Measurements from ENCODE around the gene NTN3.
"Not testable (repeated sequence)": the region's sequence is repeated elsewhere in the genome, so short reads cannot be mapped to it uniquely, and the experiment has no call there.

NTN3 gene

DNA sequence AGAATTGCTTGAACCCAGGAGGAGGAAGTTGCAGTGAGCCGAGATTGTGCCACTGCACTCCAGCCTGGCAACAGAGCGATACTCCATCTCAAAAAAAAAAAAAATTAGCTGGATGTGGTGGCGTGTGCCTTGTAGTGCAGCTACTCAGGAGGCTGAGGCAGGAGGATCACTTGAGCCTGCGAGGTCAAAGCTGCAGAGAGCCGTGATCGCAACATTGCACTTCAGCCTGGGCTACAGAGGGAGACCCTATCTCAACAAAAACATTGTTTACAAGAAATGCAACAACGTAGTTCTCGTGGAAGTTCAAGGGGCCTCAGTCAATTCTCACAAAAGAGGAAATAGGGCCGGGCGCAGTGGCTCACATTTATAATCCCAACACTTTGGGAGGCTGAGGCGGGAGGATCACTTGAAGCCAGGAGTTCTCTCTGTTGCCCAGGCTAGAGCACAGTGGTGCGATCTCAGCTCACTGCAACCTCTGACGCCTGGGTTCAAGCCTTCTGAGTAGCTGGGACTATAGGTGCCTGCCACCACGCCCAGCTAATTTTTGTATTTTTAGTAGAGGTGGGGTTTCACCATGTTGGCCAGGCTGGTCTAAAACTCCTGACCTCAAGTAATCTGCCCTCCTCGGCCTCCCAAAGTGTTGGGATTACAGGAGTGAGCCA lies 29.8 kb upstream of the NTN3 start:
- not testable (repeated sequence) for DNase-seq

DNA sequence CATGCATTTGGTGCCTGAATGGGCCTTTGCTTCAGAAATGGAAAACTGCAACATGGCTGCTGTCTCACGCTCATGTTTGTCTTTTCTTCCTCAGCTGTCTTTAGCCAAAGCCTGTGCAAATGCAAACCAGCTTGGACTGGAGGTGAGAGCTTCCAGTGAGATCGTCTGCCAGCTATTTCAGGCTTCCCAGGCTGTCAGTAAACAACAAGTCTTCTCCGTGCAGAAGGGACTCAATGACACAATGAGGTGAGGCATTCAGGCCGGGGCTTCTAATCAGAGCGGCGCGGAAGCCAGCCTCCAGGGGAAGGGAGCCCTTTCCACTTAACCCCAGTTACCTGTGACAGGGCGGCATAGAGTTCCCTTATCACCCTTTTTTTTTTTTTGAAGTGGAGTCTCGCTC lies 27.5 kb upstream of the NTN3 start:
- no peak for DNase-seq

DNA sequence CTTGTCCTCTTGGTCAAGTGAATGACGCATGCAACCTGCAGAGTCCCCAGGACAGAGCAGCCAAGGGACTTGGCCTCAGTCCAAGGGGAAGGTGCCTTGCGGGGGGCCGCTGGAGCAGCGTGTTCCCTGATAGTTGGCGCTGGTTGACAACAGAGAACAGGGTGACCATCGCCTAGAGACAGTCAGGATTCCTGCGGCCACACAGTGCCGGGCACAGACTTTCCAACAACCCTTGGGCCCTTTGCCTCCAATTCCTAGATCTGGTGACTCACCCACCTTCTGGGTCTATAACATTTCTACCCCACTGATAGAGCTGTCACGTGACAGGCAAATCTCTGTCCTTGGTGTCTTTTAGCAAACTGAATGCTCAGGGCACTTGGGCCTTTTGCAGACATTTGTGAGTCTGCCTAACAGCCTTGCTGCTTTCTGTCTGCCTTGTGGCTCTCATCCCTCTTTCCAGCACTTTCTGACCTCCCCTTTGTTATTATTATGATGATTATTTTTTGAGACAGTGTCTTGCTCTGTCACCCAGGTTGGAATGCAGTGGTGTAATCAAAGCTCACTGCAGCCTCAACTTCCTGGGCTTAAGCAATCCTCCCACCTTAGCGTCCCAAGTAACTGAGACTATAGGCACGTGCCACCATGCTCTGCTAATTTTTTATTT lies 23.0 kb upstream of the NTN3 start:
- no peak for DNase-seq

DNA sequence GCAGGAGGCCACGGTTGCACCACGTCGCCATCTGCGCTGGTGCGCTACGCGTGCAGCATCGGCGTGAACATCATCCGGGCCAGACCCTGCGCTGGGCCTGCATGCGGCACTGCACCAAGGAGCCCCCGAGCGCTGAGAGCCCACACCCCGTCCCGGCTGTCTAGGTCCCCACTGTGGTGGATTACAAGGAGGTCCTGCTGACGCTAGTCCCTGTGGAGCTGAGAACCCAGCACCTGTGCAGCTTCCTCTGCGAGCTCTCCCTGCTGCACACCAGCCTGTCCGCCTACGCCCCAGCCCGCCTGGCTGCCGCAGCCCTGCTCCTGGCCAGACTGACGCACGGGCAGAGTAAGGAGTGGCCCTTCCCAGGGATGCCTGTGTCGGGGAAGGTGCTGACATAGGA lies 22.0 kb upstream of the NTN3 start:
- DNase-seq: no peak

- no peak for DNase-seq
Observed at GRCh38 chr16:2450535-2450934, 20.6 kb upstream of the NTN3 start.

DNA sequence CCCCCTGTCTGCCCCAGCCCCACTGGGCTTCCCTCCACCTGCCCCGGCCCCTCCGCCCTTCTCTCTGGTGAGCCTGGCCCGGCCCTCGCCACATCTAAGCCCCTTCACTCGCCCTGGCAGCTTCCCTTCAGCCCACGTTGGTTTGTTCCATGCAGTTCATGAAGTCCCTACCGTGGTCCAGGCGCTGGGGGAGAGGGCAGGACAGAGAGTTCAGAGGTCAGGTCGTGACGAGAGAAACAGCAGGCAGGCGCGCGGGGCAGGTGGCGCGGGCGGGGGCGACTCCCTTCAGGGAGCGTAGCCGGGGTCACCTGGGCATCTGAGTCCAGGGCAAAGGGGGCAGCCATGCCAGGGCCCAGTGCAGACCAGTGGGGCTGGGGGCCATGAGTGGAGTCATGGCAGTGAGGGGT lies 20.1 kb upstream of the NTN3 start:
- no peak for DNase-seq

- DNase-seq: no peak
Observed at GRCh38 chr16:2451851-2452320, 19.2 kb upstream of the NTN3 start.

- DNase-seq: no peak
Observed at GRCh38 chr16:2452650-2453049, 18.4 kb upstream of the NTN3 start.

DNA sequence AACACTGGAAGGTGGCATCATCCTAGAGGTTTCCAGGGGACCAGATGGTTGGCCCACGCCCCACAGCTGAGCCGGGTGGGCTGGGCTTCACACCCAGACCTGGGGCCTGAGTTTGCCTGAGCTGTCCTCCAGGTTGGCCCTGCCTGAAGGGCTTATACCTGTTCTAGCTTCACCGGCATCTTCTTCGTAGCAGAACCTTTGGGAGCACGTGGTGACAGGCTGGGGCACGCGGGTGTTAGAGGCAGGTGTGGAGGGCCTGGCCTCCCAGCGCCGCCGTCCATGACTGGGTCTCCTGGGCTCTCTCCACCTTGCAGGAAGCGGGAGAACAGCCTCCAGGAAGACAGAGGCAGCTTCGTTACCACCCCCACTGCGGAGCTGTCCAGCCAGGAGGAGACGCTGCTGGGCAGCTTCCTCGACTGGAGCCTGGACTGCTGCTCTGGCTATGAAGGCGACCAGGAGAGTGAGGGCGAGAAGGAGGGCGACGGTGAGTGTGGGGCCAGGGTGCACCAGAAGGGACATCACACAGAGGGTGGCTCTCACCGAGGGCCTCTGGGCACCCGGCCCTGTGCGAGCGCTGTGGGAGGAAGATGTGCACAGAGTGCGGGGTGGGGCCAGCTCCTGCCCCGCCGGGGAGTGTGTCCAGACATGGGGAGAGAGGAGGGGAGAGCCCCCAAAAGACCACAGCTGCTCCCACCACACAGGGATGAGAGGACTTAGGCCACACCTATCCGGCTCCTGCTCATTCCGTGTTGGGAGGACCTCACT lies 15.8 kb upstream of the NTN3 start:
- no peak for DNase-seq

DNA sequence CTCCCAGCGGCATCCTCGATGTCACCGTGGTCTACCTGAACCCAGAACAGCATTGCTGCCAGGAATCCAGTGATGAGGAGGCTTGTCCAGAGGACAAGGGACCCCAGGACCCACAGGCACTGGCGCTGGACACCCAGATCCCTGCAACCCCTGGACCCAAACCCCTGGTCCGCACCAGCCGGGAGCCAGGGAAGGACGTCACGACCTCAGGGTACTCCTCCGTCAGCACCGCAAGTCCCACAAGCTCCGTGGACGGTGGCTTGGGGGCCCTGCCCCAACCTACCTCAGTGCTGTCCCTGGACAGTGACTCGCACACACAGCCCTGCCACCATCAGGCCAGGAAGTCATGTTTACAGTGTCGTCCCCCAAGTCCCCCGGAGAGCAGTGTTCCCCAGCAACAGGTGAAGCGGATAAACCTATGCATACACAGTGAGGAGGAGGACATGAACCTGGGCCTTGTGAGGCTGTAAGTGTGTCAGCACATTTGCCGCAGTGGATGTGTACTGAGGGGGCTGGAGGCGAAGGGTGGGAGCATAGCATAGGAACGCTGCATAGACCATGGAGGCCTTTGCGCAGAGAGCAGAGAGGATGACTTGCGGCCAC lies 14.4 kb upstream of the NTN3 start:
- DNase-seq: no peak

DNA sequence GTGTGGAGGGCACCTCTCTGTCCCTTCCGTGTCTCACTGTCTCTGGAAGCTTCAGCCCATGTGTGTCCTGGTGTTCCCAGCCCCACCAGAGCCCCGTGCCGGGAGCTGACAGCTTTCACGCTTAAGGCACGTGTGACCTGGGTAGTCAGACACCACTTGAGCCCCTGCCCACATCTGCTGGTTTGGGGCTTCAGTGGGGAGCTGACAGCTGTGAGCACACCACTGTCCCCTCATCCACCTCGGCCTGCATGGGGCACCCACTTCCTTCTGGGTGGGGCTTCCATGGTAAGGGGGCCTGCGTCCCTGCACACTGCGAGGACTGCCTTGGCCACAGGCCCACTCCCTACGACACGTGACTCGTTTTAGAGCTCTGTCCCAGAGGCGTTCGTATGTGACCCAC lies 13.8 kb upstream of the NTN3 start:
- DNase-seq: no peak

DNA sequence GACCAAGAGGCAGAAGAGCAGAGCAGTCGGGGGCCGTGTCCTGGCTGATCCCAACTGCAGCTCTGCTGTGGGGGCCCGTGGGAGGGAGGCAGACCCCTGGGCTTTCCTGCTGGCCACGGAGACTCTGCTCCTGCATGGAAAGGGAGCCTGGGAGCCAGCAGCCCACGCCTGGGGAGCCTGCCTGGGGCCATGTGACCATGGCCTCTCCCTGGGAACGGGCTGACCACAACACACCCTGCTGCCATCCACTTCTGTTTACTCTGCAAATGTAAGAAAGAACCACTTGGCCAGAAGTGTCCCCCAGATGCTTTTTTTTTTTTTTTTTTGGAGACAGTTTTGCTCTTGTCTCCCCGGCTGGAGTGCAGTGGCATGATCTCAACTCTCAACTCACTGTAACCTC lies 13.2 kb upstream of the NTN3 start:
- no peak for DNase-seq

DNA sequence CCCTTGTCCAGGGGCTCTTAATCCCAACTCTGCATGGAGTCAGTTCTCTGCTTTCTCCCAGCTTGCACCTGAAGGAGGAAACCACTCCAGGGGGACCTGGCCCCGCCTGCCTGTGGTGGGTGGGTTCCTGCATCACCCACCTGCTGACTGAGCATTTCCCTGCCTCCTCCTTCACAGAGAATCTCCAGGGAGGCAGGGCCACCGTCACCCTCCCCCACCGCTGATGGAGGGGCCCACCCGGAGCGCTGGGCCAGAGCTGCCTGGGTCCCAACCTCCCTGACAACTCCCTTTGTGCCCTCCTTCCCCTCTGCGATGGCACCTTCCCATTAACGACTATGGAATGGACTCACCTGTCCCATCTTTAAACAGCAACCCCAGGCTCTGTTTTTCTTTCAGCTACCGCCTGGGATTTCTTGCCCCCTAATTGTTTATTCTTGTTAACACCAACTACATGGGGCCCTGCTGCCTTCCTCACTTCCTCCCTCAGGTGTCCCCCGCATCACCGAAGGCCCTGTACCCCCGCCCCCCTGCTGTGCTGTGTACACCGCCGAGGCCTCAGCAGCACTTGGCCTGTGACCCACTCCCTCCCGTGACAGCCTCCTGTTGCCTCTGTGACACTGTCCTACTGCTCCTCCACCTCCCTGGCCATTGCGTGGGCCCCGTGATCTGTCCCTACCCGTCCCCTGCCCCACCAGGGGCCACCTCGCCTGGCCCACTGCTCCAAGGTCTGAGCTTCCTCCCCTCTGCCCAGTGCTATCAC lies 12.0 kb upstream of the NTN3 start:
- DNase-seq: no peak

DNA sequence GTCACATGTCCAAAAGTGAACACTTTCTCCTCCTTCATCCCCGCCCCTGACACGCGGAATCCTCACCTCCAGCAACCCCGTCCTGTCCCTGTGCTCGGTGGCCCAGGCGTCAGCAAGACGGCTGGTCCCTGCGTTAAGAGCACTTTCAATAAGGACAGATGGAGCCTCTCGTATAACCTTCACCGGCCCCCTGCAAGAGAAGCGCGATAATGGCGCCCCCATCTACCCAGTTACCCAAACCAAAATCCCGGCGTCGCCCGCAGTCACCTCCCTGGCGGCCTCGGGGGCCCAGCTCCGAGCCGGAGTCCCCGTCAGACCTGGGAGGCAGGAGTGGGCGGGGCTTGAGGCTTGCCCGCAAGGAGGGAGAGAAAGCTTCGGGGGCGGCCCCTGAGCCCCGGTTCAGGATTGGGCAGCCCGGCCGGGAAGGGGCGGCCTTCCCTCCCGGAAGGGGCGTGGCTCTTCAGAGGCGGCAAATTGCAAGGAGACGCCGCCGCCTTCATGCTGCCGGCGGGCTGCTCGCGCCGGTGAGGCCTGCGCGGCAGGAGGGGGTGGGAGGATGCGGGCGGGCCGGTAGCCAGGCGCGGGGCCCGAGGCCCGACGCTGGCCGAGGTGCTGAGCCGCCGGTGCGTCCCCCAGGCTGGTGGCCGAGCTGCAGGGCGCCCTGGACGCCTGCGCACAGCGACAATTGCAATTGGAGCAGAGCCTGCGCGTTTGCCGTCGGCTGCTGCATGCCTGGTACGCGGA lies 11.3 kb upstream of the NTN3 start, which contains the start of gene TEDC2:
Gene TEDC2, plus strand, starts transcription at position 463 of the 744 bp plus-strand sequence. Its CDS starts 36 bp downstream, at position 499.
- peak; percentile 93 for DNase-seq

- no peak for DNase-seq
Observed at GRCh38 chr16:2460391-2460713, 10.7 kb upstream of the NTN3 start.

DNA sequence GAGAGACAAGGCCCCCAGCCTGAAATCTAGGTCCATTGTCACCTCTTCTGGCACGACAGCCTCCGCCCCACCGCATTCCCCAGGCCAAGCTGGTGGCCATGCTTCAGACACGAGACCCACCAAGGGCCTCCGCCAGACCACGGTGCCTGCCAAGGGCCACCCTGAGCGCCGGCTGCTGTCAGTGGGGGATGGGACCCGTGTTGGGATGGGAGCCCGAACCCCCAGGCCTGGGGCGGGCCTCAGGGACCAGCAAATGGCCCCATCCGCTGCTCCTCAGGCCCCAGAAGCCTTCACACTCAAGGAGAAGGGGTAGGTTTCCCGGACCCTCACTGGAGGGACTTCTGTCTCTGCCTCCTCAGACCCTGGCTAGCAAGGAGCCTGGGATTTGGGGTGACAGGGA lies 10.2 kb upstream of the NTN3 start:
- no peak for DNase-seq

GRCh38 chr16:2462031-2462866 lies 8.8 kb upstream of the NTN3 start:
- DNase-seq: no peak

DNA sequence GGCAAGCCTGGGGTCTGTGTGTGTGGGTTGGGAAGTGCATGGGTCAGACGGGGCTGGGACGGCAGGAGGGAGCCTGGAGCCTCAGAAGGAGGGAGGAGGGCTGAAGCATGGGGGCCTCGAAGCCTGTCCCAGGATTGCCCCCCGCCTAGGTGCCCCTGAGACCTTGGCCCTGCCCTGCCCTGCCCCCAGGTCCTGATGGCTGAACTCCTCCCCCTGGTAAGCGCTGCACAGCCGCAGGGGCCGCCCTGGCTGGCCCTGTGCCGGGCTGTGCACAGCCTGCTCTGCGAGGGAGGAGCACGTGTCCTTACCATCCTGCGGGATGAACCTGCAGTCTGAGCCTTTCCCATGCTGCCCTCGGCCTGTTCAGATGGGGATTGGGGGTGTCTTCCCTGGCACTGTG lies 6.8 kb upstream of the NTN3 start:
- DNase-seq: no peak

GRCh38 chr16:2465653-2466415 lies 5.3 kb upstream of the NTN3 start:
- no peak for DNase-seq
